Adrenal gland (tissue), 5 donors: ENCODE results near the gene INIP.

Experiments
- CTCF ChIP-seq, 6 experiments: fragments of 450-650 bp in 4 of 6; fragments of 200-600 bp in 2 of 6; sonication (generic) in 1 of 6; IDR thresholded peaks; 1 replicate in 5 of 6; 2 replicates in 1 of 6; pipeline versions ENCODE4 v1.5.1 to v1.8.0; 2016 to 2021; ENCODE audit warnings: antibody characterized with exemption in 6 of 6, mild to moderate bottlenecking in 2 of 6, moderate library complexity in 1 of 6
- POLR2A ChIP-seq, 2 donors: fragments of 450-650 bp; IDR thresholded peaks; one replicate each; pipeline ENCODE4 v1.6.1; 2017; ENCODE audit warnings: antibody characterized with exemption in 2 of 2, mild to moderate bottlenecking in 2 of 2, moderate library complexity in 1 of 2
- donor health status: DM: no; HTN: no; CAD: no.

- TF ChIP-seq POLR2A (IDR thresholded peaks at IDR 0.05) (no peak), CTCF (IDR thresholded peaks at IDR 0.05) (no peak)
These were observed 40.0 kb upstream of the INIP start for GRCh38 chr9:112757940-112758339.
